ENCODE measurements around the gene SNRPD1.
"Not testable (repeated sequence)": the region's sequence is repeated elsewhere in the genome, so short reads cannot be mapped to it uniquely, and the experiment has no call there.

Gene SNRPD1

DNA sequence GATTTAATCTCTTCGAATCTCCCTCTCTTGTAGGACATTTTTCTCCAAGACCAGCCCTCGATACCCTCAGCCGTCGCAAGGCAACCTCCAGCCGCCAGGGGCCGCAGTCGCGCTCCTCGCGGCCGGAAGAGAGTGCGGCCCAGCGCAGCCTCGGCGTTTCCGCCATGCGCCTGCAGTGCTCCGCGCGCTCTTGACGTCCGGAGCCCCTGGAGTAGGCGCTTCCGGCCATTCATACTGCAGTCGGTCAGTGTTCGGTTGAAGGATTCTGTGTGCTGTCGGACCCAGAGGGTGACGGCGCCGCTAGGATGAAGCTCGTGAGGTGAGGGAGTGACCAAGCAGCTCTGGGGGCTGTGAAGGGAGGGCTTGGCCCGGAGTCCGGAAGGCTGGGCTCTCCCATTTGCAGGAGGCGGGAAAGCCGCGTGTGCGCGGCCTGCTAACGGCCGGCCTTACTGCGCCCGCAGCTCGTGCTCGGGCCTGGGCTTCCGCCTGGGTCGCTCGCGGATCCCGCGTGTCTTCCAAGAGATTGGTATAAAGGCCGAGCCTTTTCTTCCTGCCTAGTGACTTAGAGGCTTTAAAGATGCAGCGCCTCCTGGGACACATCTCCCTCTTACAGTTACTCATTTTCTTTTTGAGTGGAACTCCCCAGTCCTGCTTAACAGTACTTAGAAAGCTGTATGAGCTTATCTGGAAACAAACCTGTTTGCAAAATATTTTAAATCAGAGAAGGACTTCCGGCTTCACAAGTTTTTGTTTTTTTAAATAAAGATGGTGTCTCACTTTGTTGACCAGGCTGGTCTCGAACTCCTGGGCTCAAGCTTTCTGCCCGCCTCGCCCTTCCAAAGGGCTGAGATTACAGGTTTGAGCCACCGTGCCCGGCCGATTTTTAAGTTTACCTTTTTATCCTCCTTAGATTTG lies at the start of gene SNRPD1:
Gene SNRPD1, plus strand, starts transcription at position 190 of the 915 bp plus-strand sequence. Its CDS starts 116 bp downstream, at position 306.
- peak; percentile 96 for DNase-seq

DNA sequence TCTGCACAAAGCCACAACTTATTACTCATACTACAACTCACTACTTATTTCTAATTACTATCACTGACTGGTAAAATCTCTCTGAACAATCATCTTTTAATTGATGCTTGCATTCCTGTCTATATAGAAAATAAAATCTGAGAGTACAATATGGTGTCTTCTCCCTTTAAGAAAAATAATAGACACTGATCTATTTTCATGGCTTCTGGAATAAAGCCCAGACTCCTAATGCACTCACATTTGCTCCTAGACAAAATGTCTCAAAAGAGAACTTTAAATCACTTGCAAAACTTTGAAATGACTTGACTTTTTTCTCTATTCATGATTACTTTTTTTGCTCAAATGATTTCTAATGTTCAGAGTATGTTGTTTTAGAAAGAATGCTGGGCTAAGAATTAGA lies 40.3 kb upstream of the SNRPD1 start:
- no peak for DNase-seq

DNA sequence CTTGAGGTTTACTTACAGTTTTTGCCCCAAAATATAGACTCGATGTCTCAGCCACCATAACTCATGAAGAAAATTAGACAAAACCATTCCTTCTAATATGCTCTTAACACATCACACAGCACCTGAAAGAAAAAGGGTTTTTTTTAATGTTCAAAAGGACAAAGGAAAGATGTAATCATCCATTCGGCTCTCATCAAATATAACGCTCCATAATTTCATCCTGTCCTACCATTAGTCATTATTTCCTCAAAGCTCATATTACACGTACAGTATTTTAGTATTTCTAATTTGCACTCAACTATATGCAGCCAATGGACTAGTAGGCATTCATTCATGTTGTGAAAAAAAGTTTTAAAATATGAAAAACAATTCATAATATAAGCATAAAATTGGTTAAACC lies 36.5 kb upstream of the SNRPD1 start:
- DNase-seq: no peak

DNA sequence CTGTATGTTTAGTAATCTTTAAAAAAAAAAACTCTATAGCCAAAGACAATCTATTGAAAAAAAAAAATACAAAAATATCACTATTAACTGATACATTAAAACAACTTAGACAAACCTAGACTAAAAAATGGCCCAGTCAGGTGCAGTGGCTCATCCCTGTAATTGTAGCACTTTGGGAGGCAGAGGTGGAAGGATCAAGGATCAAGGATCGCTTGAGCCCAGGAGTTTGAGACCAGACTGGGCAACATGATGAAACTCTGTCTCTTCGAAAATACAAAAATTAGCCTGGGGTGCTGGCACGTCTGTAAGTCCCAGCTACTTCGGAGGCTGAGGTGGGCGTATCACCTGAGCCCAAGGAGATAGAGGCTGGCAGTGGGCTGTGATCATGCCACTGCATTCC lies 27.7 kb upstream of the SNRPD1 start:
- DNase-seq: no peak

DNA sequence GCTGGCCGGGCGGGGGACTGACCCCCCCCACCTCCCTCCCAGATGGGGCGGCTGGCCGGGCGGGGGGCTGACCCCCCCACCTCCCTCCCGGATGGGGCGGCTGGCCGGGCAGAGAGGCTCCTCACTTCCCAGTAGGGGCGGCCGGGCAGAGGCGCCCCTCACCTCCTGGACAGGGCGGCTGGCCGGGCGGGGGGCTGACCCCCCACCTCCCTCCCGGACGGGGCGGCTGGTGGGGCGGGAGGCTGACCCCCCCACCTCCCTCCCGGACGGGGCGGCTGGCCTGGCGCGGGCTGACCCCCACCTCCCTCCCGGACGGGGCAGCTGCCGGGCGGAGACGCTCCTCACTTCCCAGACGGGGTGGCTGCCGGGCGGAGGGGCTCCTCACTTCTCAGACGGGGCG lies 19.8 kb upstream of the SNRPD1 start:
- DNase-seq: not testable (repeated sequence)

DNA sequence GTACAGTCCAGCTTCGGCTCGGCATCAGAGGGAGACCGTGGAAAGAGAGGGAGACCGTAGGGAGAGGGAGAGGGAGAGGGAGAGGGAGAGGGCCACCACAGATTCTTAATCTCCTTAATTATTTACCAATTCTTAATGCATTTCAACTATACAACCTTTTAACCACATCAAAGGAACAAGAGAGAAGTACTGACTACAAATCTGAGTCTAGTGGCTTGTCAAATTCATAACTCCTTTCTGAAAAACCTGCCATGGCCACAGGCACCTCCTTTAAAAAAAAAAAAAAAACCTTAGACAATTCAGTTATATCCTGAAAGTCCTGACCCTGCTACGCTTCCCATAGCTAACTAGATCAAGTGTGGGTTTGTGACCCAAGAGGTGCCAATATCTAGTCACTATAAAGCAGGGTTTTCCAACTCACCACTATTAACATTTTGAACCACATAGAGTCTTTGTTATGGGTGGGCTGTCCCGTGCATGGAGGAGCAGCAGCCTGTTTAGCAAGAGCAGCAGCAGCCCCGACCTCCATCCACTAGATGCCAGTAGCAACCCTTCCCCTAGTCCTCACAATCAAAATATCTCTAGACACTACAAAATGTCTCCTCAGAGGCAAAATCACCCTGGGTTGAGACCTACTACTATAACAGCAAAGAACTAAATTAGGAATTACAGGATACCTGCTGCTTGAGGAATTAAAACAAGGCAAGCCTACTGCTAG lies 18.4 kb upstream of the SNRPD1 start:
- DNase-seq: no peak

DNA sequence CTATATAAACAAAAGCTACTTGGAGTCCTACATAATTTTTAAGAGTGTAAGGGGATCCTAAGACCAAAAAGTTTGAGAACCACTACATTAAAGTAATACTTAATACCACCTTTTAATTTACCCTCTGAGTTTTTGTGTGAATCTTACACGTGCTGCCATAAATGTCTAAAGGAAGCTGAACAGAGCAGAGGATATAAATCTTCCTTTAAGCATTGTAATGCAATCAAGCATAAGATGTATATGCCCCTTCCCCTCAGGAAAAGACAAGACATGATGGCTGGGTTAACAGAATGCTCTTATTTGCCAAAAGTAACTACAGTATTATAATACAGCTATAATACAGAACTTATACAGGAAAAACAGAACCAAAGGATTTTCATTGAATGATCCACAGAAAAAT lies 14.5 kb upstream of the SNRPD1 start:
- no peak for DNase-seq

DNA sequence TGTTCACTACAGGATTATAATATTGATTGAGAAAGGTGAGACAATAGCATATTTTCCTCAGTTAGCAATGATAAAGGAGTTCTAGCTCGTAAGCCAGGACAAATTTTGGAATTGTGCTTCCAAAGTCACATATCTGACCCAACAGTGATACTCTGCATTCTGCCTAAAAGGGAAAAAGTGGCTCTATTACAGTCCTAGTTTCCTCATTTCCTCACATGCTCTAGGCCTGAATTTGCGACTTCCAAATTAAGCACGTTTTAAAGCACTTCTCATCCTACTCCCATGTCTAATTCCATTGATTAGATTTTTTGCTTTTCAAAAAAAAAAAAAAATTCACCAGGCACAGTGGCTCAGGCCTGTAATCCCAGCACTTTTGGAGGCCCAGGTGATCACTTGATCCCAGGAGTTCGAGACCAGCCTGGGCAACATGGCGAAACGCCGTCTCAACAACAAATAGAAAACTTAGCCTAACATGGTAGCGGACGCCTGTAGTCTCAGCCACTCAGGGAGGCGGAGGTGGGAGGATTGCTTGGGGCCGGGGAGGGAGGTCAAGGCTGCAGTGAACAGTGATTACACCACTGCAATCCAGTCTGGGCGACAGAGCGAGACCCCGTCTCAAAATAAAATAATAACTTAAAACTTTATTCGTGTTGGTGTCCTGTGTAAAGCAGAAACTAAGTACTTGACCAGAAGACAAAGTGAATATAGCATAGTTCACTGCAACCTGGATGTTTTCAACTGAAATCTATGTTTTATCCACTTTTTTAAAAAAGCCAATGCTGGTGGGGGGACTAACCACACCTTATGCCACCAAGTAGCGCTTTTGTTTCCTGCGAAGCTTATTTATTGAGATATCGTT lies 13.2 kb upstream of the SNRPD1 start:
- no peak for DNase-seq

DNA sequence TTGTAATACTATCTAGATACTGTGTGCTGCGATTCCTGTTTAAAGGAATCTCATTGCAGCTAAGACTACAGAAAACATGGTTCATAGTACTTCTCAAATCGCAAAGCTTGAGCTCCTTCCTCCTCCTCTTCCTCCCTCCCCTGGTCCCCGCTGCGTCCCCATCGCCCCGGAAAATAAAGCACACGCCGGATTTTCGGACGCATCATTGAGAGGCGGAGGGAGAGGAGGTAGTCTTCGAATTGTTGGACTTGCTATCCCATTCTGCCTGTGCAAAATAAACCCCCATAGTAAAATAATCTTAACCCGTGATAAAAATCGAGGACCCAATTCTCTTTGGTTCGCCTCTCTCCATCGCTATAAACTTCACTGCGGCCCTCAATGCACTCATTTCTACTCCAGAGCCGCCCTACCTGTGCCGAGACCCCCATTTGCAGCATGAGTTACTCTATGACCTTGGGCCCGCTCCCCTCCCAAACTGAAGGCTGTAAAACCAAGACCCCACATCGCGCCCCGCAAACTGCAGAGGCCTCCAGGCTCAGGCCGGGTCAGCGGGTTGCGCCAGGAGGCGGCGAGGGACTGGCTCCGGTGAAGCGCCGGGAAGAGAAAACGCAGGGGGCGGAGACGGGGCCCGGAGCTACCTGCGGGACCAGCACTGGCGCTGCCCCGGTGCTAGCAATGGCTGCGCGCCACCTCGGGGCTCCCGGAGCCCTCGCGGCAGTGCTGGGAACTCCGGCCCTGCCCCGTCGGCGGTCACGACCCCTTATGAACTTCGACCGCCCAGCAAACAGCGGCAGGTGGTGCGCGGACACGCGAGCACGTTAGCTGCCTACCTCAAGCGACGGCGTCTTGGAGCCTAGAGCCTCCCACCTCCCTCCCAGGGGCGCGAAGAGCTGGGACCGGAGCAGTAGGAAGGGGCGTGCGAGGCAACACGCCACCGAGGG lies 12.3 kb upstream of the SNRPD1 start:
- peak; percentile 53 for DNase-seq

DNA sequence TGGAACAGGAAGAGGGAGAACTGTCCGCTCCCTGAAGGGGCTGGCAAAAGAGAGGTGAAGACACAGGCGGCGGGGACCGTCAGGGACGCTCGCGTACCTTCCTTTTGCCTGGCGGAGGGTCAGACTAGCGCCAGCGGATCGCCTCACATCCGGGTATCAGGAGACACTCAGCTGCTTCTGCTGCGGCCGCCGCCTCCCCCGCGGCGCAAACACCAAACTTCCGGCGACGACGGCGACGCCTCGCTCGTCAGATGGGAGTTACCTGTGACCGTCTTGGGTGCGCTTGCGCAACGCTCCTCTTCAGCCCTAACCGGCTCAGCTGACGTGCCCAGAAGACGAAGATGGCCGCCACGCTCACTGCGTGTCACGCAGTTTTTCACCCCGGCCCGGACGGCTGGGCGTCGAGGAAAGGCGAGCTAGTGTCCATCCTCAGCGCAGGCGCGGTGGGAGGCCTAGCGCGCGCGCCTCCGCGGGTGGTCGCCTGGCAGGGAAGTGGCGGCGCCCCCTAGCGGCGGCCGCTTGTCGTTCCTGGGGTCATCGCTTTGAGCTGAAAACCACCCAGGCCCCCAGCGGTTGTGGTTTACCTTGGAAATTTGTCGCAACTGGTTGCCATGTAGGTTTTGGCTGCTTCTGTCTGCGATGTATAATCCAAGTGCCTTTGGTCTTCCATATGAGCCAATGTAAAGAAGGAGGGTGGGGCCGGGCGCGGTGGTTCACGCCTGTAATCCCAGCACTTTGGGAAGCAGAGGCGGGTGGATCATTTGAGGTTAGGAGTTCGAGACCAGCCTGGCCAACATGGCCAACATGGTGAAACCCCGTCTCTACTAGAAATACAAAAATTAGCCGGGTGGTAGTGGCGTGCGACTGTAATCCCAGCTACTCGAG lies 11.3 kb upstream of the SNRPD1 start, which contains the start of gene ESCO1:
Gene ESCO1, minus strand, starts transcription at position 179 of the 885 bp plus-strand sequence. CDS start 25,861 bp downstream, outside the sequence.
- DNase-seq: peak; percentile 98

DNA sequence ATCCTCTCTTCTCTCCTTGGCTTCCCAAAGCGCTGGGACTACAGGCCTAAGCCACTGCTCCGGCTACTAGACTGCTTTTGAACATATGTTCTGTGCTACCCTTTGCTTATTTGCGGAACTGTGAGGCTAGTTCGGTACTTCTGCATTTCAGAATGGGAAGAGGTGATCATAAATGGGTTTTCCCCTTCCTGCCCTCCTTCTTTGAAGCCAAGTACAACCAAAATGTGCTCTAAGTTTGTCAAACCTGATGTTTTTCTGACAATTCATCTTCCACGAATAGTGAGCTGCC lies 9.9 kb upstream of the SNRPD1 start:
- DNase-seq: no peak

DNA sequence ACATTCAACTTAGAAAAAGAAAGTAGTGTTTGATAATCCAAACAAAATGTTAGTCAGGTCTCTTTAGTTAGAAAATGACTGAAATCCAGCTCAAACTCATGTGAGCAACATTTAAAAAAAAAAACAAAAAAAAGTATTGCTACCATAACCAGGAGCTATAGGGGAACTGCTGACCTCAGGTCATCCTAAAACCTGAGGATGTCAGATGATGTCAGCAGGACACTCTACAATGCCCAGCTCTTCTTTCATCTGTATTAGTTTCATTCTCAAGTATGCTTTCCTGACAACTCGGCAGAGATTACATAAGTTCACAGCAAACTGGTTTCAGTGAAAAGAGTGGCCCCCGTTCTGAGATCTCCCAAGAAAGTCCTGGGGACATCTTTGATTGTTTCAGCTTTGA lies 7.4 kb upstream of the SNRPD1 start:
- DNase-seq: no peak

DNA sequence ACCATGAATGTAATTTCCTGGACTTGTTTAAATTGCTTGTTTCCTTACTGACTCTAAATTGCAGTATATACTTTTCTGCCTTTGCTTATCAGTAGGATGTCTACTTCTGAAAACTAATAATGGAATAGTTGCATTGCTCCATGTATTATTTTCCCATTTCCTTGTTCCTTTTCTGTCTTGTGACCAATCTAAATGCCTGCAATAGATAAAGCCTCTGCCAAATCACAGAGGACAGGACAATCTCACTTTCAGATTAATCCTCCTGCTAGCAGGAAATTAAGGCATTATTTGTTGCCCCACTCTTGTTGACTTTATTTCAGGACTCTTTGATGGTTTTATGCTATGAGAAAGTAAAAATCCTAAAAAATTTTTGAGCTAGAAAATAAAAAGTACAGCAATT lies 6.9 kb upstream of the SNRPD1 start:
- DNase-seq: no peak

DNA sequence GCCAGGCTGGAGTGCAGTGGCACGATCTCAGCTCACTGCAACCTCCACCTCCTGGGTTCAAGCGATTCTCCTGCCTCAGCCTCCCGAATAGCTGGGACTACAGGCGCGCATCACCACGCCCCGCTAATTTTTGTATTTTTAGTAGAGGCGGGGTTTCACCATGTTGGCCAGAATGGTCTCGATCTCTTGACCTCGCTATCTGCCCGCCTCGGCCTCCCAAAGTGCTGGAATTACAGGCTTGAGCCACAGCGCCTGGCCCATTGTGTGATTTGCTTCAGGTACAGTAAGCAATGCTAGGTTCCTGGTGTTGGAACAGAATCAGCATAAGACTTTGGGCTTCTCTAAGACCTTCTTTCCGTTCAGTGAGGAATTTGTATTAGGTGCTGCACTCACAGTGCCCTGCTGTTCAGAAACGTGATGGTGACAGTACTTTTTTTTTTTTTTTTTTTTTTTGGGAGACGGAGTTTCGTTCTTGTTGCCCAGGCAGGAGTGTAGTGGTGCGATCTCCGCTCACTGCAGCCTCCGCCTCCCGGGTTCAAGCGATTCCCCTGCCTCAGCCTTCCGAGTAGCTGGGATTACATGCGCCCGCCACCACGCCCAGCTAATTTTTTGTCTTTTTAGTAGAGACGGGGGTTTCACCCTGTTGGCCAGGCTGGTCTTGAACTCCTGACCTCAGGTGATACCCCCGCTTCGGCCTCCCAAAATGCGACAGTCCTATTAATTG lies 551 bp upstream of the SNRPD1 start:
- not testable (repeated sequence) for DNase-seq

DNA sequence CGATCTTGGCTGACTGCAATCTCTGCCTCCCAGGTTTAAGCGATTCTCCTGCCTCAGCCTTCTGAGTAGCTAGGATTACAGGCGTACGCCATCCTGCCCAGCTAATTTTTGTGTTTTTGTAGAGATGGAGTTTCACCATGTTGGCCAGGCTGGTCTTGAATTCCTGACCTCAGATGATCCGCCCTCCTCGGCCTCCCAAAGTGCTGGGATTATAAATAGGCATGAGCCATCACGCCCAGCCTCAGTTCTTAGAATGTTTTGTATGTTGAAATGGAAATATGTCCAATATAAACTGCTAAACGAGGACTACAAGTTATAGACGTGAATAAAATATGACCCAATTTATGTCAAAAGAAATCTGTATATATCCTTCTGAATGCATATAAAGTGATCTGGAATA lies 9.5 kb downstream of the SNRPD1 start:
- not testable (repeated sequence) for DNase-seq

DNA sequence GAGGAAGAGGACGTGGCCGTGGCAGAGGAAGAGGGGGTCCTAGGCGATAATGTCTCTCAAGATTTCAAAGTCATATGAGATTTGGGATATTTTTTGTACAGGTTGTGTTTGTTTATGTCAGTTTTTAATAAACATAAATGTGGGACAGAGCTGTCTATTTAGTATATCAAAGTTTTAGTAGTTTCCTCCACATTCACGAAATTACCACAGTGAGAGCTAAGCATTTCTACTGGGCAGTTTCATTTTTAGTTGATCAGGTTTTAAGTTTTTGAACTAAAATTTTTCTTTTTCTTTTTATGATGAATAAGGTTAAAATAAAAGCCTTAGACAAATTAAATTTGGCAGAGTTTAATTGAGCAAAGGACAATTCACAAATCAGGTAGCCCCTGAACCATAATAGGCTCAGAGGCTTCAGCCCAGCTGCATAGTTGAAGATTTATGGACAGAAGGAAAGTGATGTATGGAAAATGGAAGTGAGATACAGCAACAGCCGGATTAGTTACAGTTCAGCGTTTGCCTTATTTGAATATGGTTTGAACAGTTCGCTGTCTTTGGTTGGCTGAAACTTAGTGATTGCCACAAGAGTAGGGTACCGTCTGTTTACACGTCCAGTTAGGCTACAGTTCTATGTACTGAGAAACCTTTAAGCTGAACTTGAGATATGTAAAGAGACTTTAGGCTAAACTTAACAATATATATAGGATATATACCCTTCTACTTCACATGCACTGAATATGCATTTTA lies 17.1 kb downstream of the SNRPD1 start:
- no peak for DNase-seq

DNA sequence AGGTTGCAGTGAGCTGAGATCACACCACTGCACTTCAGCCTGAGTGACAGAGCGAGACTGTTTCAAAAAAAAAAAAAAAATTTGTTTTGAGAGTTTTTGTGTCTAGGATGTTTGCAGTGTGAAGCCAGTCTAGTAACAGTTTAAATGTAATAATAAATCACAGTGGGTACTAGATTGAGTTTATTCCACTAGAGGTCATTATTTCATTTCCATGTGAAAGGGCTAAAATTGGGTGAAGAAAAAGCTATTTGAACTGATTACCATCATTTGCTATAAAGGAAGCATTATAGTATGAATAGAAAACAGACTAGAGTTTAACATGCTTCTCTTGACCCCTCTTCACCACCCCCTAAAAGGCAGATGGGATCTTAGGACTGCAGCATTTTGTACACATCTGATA lies 20.3 kb downstream of the SNRPD1 start:
- DNase-seq: no peak

DNA sequence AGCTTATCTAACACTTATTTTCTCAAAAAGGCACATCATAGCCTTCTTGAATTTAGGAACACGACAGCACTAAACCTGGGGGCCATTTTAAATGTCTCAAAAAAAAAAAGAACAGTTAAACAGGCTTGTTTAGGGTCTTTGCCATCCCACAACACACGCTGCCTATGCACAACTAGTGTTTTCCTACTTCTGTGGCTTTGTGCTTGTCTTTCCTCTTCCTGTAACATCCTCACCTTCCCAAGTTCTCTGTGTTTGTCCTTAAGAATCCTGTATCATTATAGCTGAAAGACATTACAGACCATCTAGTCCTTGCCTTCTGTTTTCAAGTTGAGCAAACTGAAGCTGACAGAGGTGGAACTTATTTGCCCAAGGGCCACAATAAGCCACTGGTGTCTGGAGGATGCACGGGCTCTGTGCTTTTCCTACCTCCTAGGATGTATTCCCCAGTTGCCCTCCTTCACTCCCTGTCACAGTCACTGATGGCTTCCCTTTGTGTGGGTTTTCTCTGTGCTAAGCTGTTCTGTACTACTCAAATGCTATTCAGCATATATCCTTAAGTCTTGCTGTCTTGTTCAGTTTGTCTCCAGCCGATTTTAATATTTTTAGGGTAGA lies 22.6 kb downstream of the SNRPD1 start:
- no peak for DNase-seq

DNA sequence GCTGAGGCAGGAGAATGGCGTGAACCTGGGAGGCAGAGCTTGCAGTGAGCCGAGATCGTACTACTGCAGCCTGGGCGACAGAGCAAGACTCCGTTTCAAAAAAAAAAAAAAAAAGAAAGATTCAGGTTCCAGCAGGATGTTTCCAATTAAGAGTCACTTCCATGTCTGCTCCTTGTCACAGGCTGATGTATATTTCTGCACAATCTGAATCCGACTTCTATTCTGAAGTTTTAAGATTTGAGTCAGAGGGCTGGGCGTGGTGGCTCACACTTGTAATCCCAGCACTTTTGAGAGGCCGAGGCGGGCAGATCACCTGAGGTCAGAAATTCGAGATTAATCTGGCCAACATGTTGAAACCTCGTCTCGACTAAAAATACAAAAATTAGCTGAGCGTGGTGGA lies 24.7 kb downstream of the SNRPD1 start:
- DNase-seq: no peak

Measured in activated CD4-positive, alpha-beta T cell treated with anti-CD3 and anti-CD28 coated beads, Interleukin-2, Interleukin-6, amounts not matched to agents 100 ng/mL and 50 ng/mL, durations not matched to agents 16 hours and 8 hours (primary cell).